ENCODE measurements around the gene FLNB.
A peak's percentile ranks its signal among the peaks of the same experiment; 100 is the strongest.

Gene FLNB

DNA sequence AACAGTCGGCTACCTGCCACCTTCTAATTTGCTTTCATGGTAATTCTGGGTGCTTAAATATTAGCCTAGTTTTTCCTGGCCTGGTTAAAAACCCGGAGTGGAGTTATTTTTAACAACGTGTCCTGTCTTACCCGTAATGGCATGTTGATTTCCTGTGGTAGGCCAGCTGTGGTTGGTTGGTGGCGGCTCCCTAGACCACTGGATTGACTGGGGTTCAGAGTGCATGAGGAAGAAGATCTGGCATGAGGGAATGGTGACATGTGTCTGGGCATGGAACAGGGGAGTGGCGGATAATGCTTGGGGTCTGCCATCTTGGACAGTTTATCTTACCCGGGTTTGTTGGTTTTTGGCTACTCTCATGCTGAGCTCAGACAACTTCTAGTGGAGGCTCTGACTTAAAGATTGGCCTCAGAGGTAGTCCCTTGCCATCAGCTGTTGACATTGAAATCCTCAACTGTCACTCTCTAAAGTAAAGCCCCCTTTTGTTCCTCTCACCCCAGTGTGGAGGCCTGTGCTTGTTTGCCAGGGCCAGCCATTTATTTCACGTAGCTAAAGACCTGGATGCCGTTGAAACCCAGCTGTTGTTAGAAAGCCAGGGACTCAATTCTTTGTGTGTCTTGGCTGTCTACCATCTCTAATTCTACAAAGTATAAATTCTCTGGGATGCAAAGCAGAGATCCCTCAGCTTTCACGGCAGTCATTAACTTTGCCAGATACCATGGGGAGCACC, 121.0 kb downstream of the FLNB start:
- H3K4me3 Mint-ChIP-seq, result no peak overlapping the region
- ATAC-seq, result no peak
- no peak for DNase-seq
- H3K27me3 Mint-ChIP-seq, result no peaks in the 10 kb centered on the region
- no peak overlapping the region for H3K27ac Mint-ChIP-seq
- peaks cover 12% of the 10 kb centered on the region for H3K4me1 Mint-ChIP-seq
- peaks cover 0 to 5% of the 10 kb centered on the region in 2 donors for H3K9me3 Mint-ChIP-seq

DNA sequence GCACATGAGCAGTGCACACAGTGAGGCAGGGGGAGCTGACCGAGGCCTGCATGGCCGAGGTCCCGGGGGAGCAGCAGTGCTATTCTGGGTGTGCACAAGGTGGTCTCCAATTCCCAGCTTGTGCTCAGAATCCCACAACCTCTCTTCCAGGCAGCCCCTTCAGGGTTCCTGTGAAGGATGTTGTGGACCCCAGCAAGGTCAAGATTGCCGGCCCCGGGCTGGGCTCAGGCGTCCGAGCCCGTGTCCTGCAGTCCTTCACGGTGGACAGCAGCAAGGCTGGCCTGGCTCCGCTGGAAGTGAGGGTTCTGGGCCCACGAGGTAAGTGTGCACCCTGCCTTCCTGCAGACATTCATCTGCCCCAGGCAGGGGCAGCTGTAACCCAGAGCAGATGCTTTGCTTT, 122.4 kb downstream of the FLNB start:
- no peak for DNase-seq
- ATAC-seq, result no peak
- Mint-ChIP-seq H3K4me1 (peaks cover 12% of the 10 kb centered on the region), H3K9me3 (peaks cover 0 to 5% of the 10 kb centered on the region in 2 donors), H3K27me3 (no peaks in the 10 kb centered on the region), H3K27ac (no peak overlapping the region), H3K4me3 (no peak overlapping the region)

DNA sequence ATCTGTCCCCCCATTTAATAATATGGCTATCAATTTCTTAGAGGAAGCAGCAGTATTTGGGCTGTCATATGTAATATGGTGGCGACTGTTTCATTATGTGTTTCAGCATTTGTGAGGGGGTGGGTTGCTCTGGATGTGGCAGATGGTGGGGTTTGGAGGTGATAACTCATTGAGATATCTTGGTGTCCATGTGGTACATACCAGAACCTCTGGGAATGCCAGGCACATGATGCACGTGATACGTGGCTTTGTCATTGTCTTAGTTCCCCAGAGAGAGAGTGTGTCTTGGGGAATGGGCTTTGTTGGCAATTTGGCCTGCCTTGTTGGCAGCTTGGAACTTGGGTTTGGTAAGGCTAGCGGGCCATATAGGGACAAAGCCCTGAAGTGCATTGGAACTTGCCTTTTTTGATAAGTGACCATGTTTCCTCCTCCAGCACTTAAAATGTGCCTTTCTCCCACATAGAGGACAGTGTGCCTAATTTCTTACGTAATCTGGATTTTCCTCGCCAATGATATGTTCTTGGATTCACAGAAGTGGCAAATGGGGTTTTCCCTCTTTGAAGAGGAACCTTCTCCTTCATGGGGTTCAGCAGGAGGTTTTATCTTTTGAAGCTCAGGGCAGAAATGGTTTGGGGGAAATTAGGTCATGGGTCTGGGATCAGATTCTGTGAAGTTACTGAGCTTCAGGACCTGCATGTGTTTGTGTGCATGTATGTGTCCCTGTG, 123.0 kb downstream of the FLNB start:
- H3K27me3 Mint-ChIP-seq, result no peaks in the 10 kb centered on the region
- H3K4me1 Mint-ChIP-seq, result peaks cover 12% of the 10 kb centered on the region
- no peak overlapping the region for H3K4me3 Mint-ChIP-seq
- H3K27ac Mint-ChIP-seq, result no peak overlapping the region
- ATAC-seq, result no peak
- DNase-seq, result no peak
- H3K9me3 Mint-ChIP-seq, result peaks cover 0 to 5% of the 10 kb centered on the region in 2 donors

DNA sequence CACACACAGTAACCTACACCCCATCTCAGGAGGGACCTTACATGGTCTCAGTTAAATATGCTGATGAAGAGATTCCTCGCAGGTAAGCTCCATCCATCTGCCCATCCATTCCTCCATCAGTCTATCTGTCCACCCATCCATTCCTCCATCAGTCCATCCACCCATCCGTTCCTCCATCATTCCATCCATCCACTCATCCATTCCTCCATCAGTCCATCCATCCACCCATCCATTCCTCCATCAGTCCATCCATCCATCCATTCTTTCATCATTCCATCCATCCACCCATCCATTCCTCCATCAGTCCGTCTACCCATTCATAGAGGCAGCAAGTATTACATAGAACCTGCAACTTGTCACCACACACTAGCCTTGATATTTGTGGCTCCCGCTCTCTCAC, 124.6 kb downstream of the FLNB start:
- Mint-ChIP-seq H3K27me3 (no peaks in the 10 kb centered on the region), H3K4me1 (peaks cover 12% of the 10 kb centered on the region), H3K9me3 (peaks cover 0 to 5% of the 10 kb centered on the region in 2 donors), H3K27ac (no peak overlapping the region), H3K4me3 (no peak overlapping the region)
- DNase-seq (no peak), ATAC-seq (no peak)

DNA sequence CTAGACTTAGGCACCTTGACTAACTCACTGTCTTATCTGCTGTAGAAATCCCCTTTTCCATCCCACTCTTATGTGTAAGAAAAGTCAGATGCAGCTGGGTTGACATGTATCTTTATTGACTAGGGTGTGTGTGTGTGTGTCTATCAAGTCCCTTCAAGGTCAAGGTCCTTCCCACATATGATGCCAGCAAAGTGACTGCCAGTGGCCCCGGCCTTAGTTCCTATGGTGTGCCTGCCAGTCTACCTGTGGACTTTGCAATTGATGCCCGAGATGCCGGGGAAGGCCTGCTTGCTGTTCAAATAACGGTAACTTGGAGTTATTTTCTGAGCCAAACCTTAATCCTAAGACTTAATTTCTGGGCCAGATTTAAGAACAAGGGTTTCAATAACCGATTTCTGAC, 126.2 kb downstream of the FLNB start:
- H3K4me1 Mint-ChIP-seq, result no peaks in the 10 kb centered on the region
- no peaks in the 10 kb centered on the region for H3K27me3 Mint-ChIP-seq
- H3K9me3 Mint-ChIP-seq, result no peaks in the 10 kb centered on the region
- no peak overlapping the region for H3K4me3 Mint-ChIP-seq
- no peak for DNase-seq
- H3K27ac Mint-ChIP-seq, result no peak overlapping the region
- no peak for ATAC-seq

DNA sequence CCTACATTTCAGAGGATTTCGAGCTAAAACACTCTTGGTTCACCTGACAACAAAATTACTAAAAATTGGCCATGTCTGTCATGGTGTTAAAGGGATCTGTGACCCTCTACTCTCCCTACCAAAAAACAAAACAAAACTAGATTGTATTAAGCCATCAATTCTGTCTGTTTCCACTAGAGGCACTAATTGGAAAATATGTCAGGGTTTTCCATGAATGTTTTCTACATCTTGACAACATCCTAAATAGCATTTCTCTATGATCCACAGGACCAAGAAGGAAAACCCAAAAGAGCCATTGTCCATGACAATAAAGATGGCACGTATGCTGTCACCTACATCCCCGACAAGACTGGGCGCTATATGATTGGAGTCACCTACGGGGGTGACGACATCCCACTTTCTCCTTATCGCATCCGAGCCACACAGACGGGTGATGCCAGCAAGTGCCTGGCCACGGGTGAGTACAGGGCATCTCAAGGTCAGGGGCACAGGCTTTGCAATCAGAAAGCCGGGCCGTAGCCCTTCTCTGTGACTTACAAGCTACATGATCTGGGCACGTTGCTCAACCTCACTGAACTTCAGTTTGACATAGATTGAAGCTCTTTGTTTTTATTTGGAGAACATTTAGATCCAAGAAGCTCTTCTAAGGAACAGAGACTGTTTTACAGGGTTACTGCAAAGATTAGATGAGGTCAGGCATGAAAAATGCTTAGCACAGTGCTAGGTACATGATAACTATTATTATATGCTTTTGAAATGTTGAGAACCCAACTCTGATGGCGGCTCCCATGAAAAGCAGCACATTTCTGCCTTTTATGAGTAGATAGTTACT, 127.7 kb downstream of the FLNB start:
- H3K27me3 Mint-ChIP-seq, result no peaks in the 10 kb centered on the region

DNA sequence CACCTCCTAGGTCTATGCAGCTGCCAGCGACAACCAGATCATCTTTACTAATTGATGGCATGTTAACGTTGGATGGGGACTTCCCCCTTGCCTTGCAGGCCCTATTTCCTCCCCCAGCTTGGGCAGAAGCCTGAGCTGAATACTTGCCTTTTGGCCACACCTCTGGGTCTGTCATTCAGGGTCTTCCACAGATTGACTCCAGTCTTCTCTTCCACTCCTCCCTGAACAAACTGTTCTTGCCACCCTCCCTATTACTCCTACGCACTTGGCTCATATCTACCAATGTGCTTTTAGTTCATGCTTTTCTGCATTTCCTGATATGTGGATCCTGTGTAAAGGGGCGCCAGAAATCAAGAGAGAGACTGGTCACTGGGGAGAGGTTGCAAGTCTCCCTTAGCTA, 129.1 kb downstream of the FLNB start:
- H3K4me3 Mint-ChIP-seq, result no peak overlapping the region
- ATAC-seq (no peak), DNase-seq (no peak)
- no peak overlapping the region for H3K27ac Mint-ChIP-seq
- no peaks in the 10 kb centered on the region for H3K27me3 Mint-ChIP-seq
- no peaks in the 10 kb centered on the region for H3K9me3 Mint-ChIP-seq
- no peaks in the 10 kb centered on the region for H3K4me1 Mint-ChIP-seq

More for the DNA sequence above, 127.7 kb downstream of the FLNB start:
- no peak overlapping the region for H3K4me3 Mint-ChIP-seq
- no peaks in the 10 kb centered on the region for H3K4me1 Mint-ChIP-seq
- ATAC-seq, result no peak
- H3K27ac Mint-ChIP-seq, result no peak overlapping the region
- no peak for DNase-seq
- H3K9me3 Mint-ChIP-seq, result no peaks in the 10 kb centered on the region

DNA sequence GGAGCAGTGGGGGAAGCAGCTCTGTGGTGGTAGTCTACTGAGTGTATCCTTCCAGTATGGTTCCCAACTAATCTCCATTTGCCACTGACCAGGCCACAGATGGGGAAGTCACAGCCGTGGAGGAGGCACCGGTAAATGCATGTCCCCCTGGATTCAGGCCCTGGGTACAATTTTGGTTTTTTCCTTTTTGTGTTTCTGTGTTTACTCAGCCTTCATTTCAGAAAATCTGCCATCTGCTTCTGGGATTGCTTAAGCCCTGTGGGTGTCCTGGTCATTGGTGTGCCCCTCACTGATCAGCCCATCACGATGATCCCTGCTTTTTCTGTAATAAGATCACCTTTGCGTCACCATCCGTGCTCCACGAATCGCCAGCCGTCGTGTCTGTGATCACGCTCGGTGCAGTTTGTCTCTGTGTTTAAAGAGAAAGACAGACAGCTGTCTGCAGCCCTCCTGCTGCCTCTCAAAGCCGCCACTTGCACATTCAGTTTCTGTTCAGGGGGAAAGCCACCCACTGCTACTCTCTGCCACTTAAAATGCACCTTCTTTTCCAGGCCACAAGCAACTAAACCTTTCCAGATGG, 133.6 kb downstream of the FLNB start:
- no peaks in the 10 kb centered on the region for H3K27me3 Mint-ChIP-seq
- DNase-seq (no peak), ATAC-seq (no peak)
- no peaks in the 10 kb centered on the region for H3K9me3 Mint-ChIP-seq
- no peaks in the 10 kb centered on the region for H3K4me1 Mint-ChIP-seq
- no peak overlapping the region for H3K4me3 Mint-ChIP-seq
- peak overlapping the region in 1 of 2 donors; percentile 44 for H3K27ac Mint-ChIP-seq

DNA sequence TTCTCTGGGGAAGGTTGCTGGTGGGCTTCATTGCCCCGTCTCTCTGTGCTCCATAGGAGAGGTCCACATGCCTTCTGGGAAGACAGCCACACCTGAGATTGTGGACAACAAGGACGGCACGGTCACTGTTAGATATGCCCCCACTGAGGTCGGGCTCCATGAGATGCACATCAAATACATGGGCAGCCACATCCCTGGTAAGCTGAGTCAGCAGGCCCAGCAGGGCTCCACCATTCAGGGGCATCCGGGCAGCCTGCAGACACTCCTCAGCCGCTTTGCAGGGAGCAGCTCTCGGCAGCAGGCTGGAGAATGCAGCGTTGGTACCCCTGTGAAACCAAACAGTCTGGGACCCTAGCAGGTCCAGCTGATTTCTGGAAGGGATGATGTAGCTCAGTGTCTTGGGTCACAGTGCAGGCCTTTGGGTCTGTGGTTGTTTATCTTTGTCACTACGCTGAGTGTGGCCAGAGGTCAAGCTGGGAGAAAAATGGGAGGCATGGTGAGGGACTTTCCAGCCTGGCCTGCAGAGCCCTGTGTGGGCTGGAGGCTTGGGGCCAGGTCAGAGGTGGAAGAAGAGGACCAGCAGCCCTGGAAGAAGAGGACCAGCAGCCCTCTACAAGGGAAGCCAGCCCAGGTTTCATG, 135.3 kb downstream of the FLNB start:
- no peaks in the 10 kb centered on the region for H3K4me1 Mint-ChIP-seq
- H3K27ac Mint-ChIP-seq, result peak overlapping the region in 1 of 2 donors; percentile 27
- no peak for ATAC-seq
- no peaks in the 10 kb centered on the region for H3K27me3 Mint-ChIP-seq
- H3K4me3 Mint-ChIP-seq, result no peak overlapping the region
- no peak for DNase-seq
- H3K9me3 Mint-ChIP-seq, result no peaks in the 10 kb centered on the region

DNA sequence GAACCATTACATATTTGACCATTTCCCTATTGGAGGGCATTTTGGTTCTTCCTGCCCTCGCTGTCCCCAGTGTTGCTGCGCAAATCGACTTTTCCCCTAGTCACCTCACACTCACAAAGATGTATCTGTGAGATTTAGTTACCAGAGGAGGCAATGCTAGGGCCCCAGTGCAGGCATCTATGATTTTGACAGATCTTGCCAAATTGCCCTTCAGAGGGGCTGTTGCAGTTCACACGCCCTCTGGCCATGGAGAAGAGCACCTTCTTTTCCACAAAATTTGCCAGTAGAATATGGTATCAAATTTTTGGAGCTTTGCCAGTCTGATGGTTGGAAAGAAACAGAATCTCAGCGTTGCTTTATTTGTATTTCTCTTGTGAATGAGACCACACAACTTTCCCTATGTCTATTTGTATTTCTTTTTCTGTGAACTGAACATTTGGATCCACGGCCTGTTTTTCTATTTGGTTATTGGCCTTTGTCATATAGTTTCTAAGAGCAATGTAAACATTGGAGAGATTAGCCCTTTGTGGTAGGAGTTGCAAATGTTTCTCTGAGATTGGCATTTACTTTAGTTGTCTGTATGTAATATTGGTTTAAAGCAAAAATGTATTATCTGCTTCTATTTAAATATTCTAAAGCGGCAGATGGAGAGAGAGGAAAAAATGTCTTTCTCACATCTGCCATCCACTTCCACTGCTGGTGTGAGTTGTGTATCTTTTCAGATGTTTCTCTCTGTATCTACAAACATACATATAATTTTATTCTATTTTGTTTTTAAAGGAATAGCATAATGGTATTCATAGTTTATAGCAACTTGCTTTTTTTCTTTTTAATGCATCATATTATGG, 136.5 kb downstream of the FLNB start:
- DNase-seq (no peak), ATAC-seq (no peak)
- no peaks in the 10 kb centered on the region for H3K9me3 Mint-ChIP-seq
- no peak overlapping the region for H3K4me3 Mint-ChIP-seq
- no peak overlapping the region for H3K27ac Mint-ChIP-seq
- H3K27me3 Mint-ChIP-seq, result no peaks in the 10 kb centered on the region
- no peaks in the 10 kb centered on the region for H3K4me1 Mint-ChIP-seq

DNA sequence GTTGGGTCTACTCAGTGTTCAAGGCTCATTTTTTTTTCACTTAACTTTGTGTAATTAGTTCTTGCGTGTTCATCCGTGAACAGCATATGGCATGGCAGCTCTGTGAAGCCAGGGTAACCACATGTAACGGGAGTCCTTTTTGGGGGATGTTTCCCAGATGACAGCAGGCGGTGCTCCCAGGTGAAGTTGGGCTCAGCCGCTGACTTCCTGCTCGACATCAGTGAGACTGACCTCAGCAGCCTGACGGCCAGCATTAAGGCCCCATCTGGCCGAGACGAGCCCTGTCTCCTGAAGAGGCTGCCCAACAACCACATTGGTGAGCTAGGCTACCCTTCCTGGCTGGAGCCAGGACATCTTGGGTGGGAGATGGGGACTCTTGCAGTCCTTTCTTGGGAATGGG, 139.8 kb downstream of the FLNB start:
- no peak for ATAC-seq
- Mint-ChIP-seq H3K27me3 (no peaks in the 10 kb centered on the region), H3K9me3 (no peaks in the 10 kb centered on the region), H3K4me3 (no peak overlapping the region), H3K27ac (no peak overlapping the region), H3K4me1 (no peaks in the 10 kb centered on the region)
- no peak for DNase-seq

DNA sequence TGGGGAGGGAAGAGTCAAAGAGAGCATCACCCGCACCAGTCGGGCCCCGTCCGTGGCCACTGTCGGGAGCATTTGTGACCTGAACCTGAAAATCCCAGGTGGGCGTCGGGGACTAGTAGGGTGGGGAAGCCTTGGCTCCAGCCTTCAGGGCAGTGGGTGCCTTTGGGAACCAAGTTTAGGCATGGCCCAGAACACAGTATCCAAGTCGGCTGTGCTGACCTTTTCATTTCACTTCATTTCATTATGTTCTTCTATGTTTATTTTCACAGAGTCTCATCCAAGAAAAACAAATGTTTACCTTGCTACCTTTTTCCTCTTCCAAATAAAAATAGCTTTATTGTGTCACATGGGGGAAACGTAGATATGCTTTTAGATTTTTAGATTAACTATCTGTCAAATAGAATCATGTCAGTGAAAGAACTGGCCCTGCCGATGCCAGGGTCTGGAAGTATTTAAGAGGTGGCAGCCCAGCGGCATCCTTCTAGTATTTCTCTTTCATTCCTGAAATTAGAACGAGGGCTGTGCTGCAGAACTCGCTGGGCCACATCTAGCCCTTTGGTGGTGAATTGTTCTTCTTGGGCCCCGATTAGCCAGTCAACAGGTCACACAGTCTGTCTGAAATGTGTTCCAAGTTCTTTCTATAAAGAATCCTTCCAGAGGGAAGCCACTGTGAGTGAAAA, 142.0 kb downstream of the FLNB start:
- Mint-ChIP-seq H3K27me3 (no peaks in the 10 kb centered on the region), H3K4me3 (no peak overlapping the region), H3K27ac (peak overlapping the region in 1 of 2 donors; percentile 88), H3K9me3 (no peaks in the 10 kb centered on the region), H3K4me1 (no peaks in the 10 kb centered on the region)
- DNase-seq (no peak), ATAC-seq (no peak)

DNA sequence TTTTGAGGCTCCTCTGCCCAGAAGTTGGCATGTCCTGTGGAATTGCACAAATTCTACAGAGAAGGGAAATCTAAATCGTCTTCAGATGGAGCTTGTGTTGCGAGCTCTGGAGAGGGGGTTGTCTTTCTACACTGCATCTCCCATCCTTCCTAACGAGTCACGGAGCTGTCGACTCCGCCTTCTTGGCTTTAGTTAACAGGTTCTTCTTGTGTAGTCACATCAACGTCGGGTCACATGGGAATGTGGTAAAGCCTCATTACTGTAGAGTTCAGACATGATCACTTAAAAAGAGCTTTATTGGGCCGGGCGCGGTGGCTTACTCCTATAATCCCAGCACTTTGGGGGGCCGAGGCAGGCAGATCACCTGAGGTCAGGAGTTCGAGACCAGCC, 142.6 kb downstream of the FLNB start:
- ATAC-seq (no peak), DNase-seq (no peak)
- Mint-ChIP-seq H3K9me3 (no peaks in the 10 kb centered on the region), H3K27ac (no peak overlapping the region), H3K4me3 (no peak overlapping the region), H3K4me1 (no peaks in the 10 kb centered on the region), H3K27me3 (no peaks in the 10 kb centered on the region)

DNA sequence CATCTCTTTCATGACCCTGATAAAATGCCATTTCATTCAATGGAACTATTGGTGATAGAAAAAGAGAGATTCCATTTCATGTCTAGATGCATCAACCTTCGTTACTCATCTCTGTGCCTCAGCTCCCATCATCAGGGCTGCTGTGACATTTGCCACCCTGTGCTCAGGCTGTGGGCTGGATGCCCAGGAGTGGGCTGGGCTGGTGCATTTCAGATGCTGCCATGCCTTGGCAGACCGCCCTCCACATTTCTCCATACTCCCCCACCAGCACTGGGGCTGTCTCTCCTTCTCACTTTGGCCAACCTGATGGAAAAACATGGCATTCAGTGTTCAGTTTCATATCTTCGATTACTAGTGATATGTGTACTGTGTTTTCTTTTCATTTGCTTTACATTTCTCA, 143.4 kb downstream of the FLNB start:
- no peaks in the 10 kb centered on the region for H3K27me3 Mint-ChIP-seq
- ATAC-seq, result no peak
- DNase-seq, result no peak

More for the DNA sequence above, 143.4 kb downstream of the FLNB start:
- Mint-ChIP-seq H3K9me3 (no peaks in the 10 kb centered on the region), H3K27ac (peak overlapping the region in 1 of 2 donors; percentile 61), H3K4me3 (no peak overlapping the region), H3K4me1 (no peaks in the 10 kb centered on the region)
